Cardiac muscle cell (in vitro differentiated cells and primary cell): Measurements from ENCODE around the gene AGAP1. TPM values are rescaled to one million over a fixed set of nuclear protein-coding genes. Genes with fewer than 3 reads are reported as not detected.
"Not testable (repeated sequence)": the region's sequence is repeated elsewhere in the genome, so short reads cannot be mapped to it uniquely, and the experiment has no call there.

Experiments used
- DNase-seq, 2 donors: peaks; one replicate each; pipeline versions ENCODE4 v3.0.0 to v3.0.0-alpha.2; 2010 to 2017; ENCODE audit warnings: low read depth in 1 of 2, low spot score in 1 of 2
- H3K27ac ChIP-seq: fragments of 200-600 bp; sonication (generic); 2 replicates; pipeline ENCODE4 v1.5.1; 2016
- H3K27me3 ChIP-seq: fragments of 200-600 bp; sonication (generic); 2 replicates; pipeline ENCODE4 v1.6.0; 2016; ENCODE audit warnings: control low read depth
- H3K36me3 ChIP-seq: fragments of 200-600 bp; sonication (generic); 2 replicates; pipeline ENCODE4 v1.5.1; 2016; ENCODE audit warnings: control low read depth
- H3K4me1 ChIP-seq: fragments of 200-600 bp; sonication (generic); 2 replicates; pipeline ENCODE4 v1.8.1; 2017; ENCODE audit warnings: low read depth, mild to moderate bottlenecking, mixed run types
- H3K4me3 ChIP-seq: fragments of 200-600 bp; sonication (generic); 2 replicates; pipeline ENCODE4 v1.5.1; 2016; ENCODE audit warnings: mild to moderate bottlenecking
- H3K9me3 ChIP-seq: fragments of 200-600 bp; sonication (generic); 2 replicates; pipeline ENCODE4 v1.5.1; 2017; ENCODE audit warnings: low read depth, mild to moderate bottlenecking, control low read depth
- CTCF ChIP-seq: IDR thresholded peaks from 2 replicates; pipeline ENCODE4 v1.5.1; 2012; ENCODE audit warnings: low read depth, mild to moderate bottlenecking, low read length
- polyA plus RNA-seq: library from polyadenylated mRNA; unstranded; fragments of >200 nt; fragmentation: Nextera tagmentation; extraction: Ambion mirVana; gene quantifications from 2 replicates; pipeline ENCODE4 v1.2.1, GENCODE V29; 2016
- total RNA-seq: library from RNA; depleted of rRNA; stranded (reverse); fragments of >200 nt; gene quantifications from 2 replicates; pipeline ENCODE4 v1.2.3, GENCODE V29; 2016

Gene AGAP1
- total and polyA plus RNA-seq, 2 experiments from 2014 or later = 8.6 to 38.2 TPM

- Histone ChIP-seq H3K36me3 (no peaks in the 10 kb centered on the region), H3K9me3 (no peaks in the 10 kb centered on the region), H3K27ac (no peak overlapping the region), H3K27me3 (no peaks in the 10 kb centered on the region), H3K4me3 (no peak overlapping the region), H3K4me1 (peaks cover 17% of the 10 kb centered on the region)
- no peak for DNase-seq
- no peak for TF ChIP-seq CTCF
These were observed 594.7 kb downstream of the AGAP1 start for GRCh38 chr2:236088368-236089057.

- no peaks in the 10 kb centered on the region for H3K36me3 ChIP-seq
- no peaks in the 10 kb centered on the region for H3K27me3 ChIP-seq
- peaks cover 17% of the 10 kb centered on the region for H3K4me1 ChIP-seq
- H3K4me3 ChIP-seq = no peak overlapping the region
- no peak for TF ChIP-seq CTCF
- DNase-seq = no peak
- no peak overlapping the region for H3K27ac ChIP-seq
- no peaks in the 10 kb centered on the region for H3K9me3 ChIP-seq
These were observed 595.6 kb downstream of the AGAP1 start for GRCh38 chr2:236089271-236090026.

- H3K36me3 ChIP-seq = no peaks in the 10 kb centered on the region
- no peak overlapping the region for H3K27ac ChIP-seq
- H3K9me3 ChIP-seq = no peaks in the 10 kb centered on the region
- peaks cover 17% of the 10 kb centered on the region for H3K4me1 ChIP-seq
- H3K27me3 ChIP-seq = no peaks in the 10 kb centered on the region
- TF ChIP-seq CTCF = no peak
- DNase-seq = no peak
- H3K4me3 ChIP-seq = no peak overlapping the region
These were observed 596.2 kb downstream of the AGAP1 start for GRCh38 chr2:236090027-236090382.

- not testable (repeated sequence) for H3K27ac ChIP-seq, H3K4me3 ChIP-seq, H3K27me3 ChIP-seq, DNase-seq, H3K9me3 ChIP-seq, H3K36me3 ChIP-seq
- H3K4me1 ChIP-seq = peaks cover 12% of the 10 kb centered on the region
These were observed 597.0 kb downstream of the AGAP1 start for GRCh38 chr2:236090826-236091225.

- no peaks in the 10 kb centered on the region for H3K4me1 ChIP-seq
- TF ChIP-seq CTCF = no peak
- H3K27ac ChIP-seq = no peak overlapping the region
- H3K4me3 ChIP-seq = no peak overlapping the region
- H3K9me3 ChIP-seq = no peaks in the 10 kb centered on the region
- no peaks in the 10 kb centered on the region for H3K27me3 ChIP-seq
- H3K36me3 ChIP-seq = no peaks in the 10 kb centered on the region
- DNase-seq = no peak
These were observed 598.9 kb downstream of the AGAP1 start for GRCh38 chr2:236092714-236093113.

GRCh38 chr2:236093134-236093533 lies 599.3 kb downstream of the AGAP1 start:
- no peaks in the 10 kb centered on the region for H3K36me3 ChIP-seq
- H3K27ac ChIP-seq = no peak overlapping the region
- no peaks in the 10 kb centered on the region for H3K4me1 ChIP-seq
- H3K4me3 ChIP-seq = no peak overlapping the region
- TF ChIP-seq CTCF = no peak
- no peaks in the 10 kb centered on the region for H3K27me3 ChIP-seq
- no peak for DNase-seq
- H3K9me3 ChIP-seq = no peaks in the 10 kb centered on the region
